GM19328 (cell line): ENCODE measurements around the gene RELA.
A peak's percentile ranks its signal among the peaks of the same experiment; 100 is the strongest.

ENCODE experiments used
- ATAC-seq: cut with Tn5 transposase; IDR thresholded peaks from one replicate; pipeline ENCODE4 v1.9.1; 2021; ENCODE audit warnings: mild to moderate bottlenecking, moderate library complexity; ENCODE audit not compliant: unreplicated experiment

RELA gene

DNA sequence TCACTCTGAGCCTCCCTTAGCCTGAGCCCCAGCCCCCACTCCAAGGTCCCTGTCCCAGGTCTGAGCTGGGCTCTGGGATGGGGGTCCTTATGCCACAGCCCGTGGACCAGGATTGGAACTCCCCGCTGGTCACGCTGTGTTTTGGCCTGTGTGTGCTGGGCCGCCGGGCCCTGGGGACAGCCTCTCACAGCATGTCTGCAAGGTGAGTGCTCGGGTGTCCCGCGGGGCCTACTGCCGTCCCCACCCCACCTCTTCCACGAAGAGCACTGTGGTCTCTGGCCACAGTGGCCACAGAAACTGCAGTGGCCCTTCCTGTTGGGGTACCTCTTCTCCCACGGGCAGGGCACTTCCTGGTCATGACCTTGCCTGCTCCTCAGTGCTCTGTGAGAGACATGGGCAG lies 28.3 kb downstream of the RELA start:
- ATAC-seq = no peak

DNA sequence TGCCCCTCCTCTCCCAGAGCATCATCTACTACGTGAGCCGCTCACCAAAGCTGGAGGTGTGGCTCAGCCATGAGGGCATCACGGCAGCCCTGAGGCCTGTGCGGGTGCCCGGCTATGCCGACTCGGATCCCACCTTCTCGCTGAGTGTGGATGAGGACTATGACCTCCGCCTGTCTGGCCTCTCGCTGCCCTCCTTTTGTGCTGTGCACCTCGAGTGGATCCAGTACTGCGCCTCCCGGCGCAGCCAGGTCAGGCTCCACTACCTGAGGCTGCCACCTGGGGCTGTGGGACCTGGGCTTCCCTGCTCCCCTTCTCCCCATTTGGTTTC lies 28.6 kb downstream of the RELA start:
- no peak for ATAC-seq

DNA sequence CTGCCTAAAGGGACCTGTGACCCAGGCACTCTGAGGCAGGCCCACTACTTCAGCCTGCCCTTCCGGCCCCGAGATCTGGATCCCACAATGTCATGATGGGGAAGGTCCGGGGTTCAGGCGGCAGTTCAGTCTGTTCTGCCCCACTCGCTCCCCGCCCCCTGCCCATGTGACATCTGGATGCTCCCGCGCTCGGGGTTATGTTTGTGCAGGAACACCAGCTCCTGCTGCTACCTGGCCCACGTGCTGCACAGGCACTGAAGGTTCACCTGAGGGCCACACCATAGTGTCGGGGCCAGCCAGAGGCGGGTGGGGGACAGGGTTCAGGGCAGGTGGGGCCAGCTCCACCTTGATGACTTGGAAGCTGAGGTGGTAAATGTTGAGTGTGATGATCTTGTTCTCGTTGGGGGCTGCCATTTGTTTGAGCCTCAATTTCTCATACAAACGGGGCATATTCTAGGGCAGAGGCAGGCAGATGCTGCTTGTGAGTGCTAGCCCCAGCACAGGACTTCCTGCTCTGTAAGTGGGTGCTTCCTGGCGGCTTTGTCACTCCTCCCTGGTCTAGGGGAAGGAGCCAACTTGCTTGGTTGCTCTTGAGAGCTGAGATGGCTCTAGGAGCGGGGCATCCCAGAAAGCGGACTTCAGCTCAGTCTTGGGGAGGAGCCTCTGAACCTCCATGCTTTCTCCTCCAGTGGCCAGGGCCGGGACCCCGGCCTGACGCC lies 29.2 kb downstream of the RELA start:
- no peak for ATAC-seq

DNA sequence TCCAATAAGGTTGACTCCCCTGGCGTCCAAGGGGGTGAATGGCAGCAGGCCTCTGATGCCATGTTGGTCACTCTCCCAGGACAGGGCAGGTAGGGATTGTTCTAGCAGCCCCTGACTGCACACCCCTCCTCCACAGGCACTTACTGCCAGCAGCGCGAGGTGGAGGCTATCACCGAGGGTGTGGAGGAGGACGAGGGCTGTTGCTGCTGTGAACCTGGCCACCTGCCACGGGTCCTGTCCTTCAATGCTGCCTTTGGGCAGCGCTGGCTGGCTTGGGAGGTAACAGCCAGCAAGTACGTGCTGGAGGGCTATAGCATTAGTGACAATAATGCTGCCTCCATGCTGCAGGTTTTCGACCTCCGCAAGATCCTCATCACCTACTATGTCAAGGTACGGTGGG lies 32.5 kb downstream of the RELA start:
- no peak for ATAC-seq

DNA sequence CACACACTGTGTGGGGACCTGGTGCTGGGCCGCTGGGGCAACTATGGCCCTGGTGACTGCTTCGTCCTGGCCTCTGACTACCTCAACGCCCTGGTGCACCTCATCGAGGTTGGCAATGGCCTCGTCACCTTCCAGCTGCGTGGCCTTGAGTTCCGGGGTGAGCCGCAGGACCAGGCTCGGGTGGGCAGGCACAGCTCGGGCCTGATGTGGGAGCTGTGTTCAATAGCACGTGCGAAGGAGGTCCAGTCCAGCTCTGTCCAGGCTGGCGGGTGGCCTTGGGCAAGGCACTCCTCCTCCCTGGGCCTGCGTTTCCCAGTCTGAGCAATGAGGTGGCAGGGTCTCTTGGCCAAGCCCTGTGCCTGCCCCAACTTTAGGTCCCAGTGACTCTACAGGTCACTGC lies 33.1 kb downstream of the RELA start:
- no peak for ATAC-seq

DNA sequence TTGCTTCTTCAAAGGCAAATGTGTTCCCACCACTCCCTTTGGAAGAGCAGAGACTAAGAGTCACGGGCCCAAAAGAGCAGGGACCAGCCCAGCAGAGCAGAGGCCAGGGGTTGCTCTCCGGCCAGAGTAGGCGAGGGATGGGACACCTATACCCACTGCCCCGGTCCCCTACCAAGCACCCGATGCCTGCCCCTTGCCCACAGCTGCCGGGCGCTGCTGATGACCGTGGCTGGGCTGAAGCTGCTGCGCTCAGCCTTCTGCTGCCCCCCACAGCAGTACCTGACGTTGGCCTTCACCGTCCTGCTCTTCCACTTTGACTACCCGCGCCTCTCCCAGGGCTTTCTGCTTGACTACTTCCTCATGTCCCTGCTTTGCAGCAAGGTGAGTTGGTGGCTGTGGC lies 35.5 kb downstream of the RELA start:
- ATAC-seq = no peak

DNA sequence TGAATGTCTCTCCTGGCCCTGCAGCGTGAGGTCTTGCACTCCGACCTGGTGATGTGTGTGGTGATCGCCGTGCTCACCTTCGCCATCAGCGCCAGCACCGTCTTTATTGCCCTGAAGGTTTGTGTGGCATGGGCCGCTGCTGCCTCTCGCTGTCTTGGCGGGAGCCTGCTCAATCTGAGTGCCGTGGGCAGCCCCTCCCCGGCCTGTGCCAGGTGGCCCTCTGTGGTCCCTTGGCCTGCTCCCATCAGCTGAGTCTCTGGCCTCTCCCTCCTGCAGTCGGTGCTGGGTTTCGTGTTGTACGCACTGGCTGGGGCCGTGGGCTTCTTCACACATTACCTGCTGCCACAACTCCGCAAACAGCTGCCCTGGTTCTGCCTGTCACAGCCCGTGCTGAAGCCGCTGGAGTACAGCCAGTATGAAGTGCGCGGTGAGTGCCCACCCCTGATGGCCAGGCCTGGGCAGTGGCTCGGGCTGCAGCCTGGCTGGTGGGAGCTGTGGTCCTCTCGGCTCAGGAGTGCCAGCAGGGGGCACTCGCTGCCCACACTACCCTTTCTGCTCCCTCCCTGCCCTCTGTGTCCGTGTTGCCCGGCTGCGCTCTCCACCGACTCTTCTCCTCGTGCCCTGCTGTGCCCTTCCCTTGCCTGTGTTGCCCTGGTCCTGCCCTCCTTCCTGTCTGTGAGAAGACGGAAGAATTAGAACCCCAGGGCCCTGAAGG lies 36.9 kb downstream of the RELA start:
- no peak for ATAC-seq

DNA sequence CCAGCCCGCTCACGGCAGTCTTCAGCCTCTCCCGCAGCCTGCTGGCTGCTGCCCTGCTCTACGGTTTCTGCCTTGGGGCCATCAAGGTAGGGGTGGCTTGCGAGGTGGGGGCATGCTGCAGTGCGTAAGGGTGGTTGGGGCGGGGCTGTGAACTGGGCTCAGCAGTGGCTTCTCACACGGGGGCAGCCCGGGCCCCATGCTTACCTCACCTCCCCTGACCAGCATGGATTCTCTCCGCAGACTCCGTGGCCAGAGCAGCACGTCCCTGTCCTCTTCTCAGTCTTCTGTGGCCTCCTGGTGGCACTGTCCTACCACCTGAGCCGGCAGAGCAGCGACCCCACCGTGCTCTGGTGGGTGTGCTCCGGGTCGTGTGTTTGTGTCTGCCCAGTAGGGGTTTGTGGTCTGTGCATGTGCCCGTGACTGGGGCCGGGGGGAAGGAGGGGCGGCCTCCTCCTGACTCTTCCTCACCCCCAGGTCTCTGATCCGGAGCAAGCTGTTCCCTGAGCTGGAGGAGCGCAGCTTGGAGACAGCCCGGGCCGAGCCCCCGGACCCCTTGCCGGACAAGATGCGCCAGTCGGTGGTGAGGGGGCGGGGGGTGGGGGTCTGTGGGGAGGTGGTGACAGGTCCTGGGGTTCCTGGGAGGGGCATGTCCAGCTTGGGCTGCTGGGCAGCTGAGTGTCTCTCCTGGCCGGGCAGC lies 37.6 kb downstream of the RELA start:
- ATAC-seq = no peak

DNA sequence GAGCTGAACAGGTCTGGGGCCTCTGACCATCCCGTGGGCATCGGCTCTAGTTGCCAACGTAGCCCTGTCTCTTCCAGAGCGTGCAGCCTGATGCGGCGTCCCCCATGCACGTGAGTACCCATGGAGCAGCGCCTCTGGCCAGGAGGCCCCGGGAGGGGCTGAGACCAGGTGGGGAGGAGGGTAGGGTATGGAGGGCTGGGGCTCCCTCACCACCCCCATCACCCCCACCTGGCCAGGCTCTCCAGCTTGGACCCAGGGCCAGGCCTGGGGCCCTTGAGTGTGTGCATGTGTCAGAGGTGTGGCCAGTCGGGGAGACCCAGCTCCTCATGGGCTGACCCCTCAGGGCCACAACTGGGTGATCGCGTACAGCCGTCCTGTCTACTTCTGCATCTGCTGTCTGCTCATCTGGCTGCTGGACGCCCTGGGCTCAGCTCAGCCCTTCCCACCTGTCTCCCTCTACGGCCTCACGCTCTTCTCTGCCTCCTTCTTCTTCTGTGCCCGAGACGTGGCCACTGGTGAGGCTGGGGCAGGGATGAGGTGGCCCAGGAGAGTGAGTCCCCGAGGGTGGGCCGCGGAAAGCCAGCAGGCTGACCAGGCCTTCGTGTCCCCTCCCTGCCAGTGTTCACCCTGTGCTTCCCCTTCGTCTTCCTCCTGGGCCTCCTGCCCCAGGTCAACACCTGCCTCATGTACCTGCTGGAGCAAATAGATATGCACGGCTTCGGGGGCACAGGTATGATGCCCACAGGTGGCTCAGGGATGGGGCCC lies 38.7 kb downstream of the RELA start:
- no peak for ATAC-seq

DNA sequence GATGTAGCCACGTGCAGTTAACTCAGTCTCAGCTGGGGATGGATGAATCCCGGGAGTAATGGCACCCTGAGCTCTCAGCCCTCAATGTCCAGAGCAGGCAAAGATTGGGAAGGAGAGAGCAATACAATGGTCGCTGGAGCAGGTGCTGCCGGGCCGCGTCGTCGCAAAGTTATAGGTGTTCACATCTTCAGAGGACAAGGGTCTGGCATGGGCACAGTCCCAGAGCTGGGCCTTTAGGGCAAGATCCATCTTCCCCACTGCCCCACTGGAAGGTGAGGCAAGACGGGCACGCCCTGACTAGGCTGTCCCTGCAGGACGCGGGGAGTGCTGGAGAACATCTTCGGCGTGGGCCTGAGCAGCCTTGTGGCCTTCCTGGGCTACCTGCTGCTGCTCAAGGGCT lies 39.5 kb downstream of the RELA start:
- no peak for ATAC-seq

DNA sequence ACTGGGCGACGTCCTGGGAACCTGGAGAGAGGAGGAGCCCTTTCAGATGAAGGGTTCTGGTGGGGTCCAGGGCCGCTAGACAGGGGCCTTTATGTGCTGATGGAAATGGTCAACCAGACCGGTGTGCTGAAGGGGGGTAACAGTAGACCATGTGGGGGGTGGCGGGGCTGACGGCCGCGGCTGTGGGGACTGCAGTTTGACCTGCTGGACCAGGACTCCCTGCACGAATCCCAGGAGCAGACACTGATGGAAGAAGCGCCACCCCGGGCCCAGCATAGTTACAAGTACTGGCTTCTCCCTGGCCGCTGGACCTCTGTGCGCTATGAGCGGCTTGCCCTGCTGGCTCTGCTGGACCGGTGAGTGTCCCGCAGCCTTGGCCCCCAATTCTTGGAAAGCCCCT lies 40.7 kb downstream of the RELA start:
- no peak for ATAC-seq

DNA sequence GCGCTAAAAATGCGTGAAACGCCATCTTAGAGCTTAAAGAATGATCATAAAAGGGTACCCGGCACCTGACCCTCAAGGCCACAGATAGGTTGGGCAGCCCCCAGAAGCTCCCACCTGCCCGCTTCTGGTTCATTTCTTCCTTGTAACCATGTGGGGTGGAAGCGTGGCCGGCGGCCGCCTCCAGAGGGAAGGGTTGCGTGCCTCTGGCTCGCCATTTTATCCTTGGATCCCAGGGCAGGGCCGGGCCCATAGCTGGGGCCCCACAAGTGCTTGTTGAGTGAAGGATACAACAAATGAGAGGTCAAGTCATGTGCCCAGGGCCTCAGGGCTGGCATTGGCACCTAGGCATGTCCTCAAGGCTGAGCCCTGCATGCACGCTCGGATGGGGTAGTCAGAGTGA lies 41.3 kb downstream of the RELA start:
- ATAC-seq = no peak

DNA sequence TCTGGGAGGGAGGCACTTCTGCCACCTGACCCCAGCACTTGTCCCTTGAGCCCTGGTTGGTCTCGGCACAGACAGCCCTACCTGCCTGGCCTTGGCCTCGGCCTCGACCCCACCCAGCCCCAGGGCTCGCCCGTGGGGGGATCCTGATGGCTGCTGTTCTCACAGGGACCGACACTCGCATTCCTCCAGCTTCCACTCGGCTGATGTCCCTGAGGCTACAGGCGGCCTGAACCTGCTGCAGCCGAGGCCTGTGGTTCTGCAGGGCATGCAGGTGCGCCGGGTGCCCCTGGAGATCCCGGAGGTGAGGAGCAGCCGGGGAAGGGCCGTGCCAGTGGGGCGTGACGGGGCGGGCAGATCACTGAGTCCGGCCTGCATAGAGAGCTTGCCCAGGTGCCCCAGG lies 42.0 kb downstream of the RELA start:
- ATAC-seq = no peak

DNA sequence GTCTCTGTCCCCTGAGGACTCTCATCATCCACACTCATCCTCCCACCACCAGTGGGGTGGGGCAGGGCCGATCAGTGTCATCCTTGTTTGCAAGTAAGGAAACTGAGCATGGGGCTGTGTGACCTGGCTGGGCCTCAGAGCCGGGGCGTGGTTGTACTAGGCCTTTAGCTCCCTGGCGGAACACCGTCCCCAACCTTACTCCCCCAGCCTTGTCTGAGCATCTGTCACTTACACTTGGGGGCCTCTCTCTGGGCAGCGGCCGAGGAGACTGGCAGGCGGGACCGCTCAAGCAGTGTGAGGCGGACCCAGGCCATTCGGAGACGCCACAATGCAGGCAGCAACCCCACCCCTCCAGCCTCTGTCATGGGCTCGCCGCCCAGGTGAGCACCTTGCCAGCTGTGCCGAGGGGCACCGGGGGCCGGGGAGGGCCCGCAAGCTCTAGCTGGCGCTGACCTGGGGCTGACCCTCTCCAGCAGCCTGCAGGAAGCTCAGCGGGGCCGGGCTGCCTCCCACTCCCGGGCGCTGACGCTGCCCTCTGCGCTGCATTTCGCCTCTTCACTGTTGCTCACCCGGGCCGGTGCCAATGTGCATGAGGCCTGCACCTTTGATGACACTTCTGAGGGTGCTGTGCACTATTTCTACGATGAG lies 43.3 kb downstream of the RELA start:
- ATAC-seq = no peak

DNA sequence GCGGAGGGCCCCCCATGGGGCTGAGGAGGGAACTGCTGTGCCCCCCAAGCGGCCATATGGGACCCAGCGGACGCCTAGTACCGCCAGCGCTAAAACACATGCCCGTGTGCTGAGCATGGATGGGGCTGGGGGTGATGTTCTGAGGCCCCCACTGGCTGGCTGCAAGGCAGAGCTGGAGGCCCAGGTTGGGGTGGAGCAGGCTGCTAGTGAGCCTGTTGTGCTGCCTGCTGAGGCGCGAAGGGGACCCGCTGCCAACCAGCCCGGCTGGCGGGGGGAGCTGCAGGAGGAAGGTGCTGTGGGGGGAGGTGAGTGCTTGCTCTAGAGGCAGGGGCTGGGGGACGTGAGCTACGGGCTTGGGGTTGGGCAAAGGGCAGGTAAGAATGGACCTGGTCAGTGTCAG lies 44.0 kb downstream of the RELA start:
- no peak for ATAC-seq

DNA sequence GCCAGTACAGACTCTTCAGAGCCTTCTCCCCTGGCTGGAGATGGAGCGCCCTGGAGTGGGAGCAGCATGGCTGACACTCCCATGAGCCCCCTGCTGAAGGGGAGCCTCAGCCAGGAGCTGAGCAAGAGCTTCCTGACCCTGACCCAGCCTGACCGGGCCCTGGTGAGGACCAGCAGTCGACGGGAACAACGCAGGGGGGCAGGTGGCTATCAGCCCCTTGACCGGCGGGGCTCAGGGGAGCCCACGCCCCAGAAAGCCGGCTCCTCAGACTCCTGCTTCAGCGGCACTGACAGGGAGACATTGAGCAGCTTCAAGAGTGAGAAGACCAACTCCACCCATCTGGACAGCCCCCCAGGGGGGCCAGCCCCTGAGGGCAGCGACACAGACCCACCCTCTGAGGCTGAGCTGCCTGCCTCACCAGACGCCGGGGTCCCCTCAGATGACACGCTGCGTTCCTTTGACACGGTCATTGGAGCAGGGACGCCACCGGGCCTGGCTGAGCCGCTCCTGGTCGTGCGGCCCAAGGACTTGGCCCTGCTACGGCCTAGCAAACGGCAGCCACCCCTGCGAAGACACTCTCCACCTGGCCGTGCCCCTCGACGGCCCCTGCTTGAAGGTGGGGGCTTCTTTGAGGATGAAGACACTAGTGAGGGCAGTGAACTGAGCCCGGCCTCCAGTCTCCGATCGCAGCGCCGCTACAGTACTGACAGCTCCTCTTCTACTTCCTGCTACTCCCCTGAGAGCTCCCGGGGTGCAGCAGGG lies 44.5 kb downstream of the RELA start:
- ATAC-seq = no peak

DNA sequence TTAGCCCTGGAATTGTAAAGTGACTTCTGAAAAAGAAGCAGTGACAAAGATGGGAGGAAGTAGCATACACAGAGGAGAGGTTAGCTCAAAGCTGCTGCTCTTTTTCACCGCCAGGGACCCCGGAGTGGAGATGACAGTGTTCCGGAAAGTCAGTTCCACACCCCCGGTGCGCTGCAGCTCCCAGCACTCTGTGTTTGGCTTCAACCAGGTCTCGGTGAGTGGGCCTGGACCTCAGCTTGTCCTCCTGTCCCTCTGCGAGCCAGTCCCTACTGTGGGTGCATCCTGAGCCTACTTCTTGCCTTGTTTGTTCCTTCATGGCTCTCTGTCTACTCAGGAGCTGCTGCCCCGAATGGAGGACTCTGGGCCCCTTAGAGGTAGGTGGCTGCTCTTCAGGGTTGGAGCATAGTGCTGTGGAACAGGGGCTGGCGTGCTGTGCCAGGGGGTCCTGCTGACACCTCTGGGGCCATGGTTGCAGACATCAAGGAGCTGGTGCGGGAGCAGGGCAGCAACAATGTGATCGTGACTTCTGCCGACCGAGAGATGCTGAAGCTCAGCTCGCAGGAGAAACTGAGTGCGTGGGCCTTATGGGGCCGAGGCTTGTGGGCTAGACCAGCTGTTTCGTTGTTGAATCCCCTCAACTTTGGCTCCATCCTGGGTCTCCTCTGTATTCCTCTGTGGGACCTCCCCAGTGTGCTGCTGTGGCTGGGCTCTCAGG lies 45.4 kb downstream of the RELA start:
- no peak for ATAC-seq

DNA sequence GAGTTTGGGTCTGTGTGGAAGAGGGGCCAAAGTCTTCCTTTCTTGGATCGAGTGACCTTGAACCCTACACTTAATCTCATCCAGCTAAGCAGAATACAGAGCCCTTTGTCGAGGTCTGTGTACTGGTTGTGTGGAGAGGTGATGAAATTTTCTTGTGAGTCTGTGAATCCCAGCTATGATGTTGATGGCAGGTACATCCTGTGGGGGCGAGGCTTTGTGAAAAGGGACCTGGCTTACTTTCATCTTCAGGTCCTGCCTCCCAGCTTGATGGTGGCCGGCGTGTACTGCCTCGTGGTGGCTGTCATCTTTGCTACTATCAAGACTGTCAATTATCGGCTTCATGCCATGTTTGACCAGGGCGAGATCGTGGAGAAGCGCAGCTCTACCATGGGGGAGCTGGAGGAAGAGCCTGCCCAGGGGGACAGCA lies 46.1 kb downstream of the RELA start:
- ATAC-seq = no peak

DNA sequence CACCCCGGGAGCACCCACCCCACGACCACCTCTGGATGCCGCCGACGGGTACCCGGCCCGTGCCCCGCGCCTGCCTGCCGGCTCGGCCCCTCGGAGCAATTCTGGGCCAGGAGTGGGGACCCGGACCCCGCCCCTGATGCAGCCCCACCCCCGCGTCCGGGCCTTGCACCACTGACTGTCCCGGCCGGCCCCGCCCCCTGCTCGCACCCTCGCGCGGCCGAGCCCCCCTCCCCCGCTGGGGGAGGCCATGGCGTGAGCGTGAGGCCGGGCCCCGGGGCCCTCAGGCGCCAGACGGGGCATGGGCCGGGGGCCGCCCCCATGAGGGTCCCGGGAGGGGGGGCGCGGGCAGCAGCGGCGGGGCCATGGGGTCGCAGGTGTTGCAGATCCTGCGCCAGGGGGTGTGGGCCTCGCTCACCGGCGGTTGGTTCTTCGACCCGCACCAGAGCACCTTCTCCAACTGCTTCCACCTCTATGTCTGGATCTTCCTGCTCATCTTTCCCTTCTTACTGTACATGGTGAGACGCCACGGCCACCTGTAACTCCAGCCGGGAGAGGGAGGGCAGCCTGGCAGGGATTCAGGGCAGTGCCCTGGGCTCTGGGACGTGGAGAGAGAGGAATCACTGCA lies 46.7 kb downstream of the RELA start:
- ATAC-seq = peak; percentile 4
